GM12865 (cell line): ENCODE data around the gene DNAJB1.

ENCODE experiments used
- DNase-seq: peaks from one replicate; pipeline ENCODE4 v3.0.0; 2010; ENCODE audit warnings: low read depth
- H3K4me3 ChIP-seq: 2 replicates; pipeline ENCODE4 v1.5.1; 2011; ENCODE audit warnings: mild to moderate bottlenecking, low read depth, low read length, control low read depth
- TF ChIP-seq, protein P1 (sequence below): IDR thresholded peaks from 2 replicates; pipeline ENCODE4 v1.5.1; 2011; ENCODE audit warnings: low read length, control low read depth, low read depth, inconsistent platforms; ENCODE audit not compliant: insufficient read depth; ENCODE audit errors: missing control alignments

Gene DNAJB1

GRCh38 chr19:14470031-14470876, 47.9 kb downstream of the DNAJB1 start:
- TF ChIP-seq, protein P1, sequence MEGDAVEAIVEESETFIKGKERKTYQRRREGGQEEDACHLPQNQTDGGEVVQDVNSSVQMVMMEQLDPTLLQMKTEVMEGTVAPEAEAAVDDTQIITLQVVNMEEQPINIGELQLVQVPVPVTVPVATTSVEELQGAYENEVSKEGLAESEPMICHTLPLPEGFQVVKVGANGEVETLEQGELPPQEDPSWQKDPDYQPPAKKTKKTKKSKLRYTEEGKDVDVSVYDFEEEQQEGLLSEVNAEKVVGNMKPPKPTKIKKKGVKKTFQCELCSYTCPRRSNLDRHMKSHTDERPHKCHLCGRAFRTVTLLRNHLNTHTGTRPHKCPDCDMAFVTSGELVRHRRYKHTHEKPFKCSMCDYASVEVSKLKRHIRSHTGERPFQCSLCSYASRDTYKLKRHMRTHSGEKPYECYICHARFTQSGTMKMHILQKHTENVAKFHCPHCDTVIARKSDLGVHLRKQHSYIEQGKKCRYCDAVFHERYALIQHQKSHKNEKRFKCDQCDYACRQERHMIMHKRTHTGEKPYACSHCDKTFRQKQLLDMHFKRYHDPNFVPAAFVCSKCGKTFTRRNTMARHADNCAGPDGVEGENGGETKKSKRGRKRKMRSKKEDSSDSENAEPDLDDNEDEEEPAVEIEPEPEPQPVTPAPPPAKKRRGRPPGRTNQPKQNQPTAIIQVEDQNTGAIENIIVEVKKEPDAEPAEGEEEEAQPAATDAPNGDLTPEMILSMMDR = no peak
- H3K4me3 ChIP-seq = no peak overlapping the region
- no peak for DNase-seq

DNA sequence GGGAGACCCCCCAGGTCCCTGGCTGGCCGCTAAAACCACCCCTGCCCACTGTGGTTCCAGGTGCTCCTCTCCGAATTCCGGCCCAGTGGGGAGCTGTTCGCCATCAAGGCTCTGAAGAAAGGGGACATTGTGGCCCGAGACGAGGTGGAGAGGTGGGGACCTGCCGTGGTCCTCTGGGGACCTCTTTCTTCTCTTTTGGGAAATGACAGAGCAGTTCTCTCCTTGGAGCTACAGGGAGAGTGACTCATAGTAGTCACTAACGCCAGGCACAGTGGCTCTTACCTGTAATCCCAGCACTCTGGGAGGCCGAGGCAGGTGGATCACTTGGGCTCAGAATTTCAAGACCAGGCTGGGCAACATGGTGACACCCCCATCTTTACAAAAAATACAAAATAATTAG, 50.4 kb downstream of the DNAJB1 start:
- TF ChIP-seq, protein P1 = no peak
- no peak for DNase-seq
- H3K4me3 ChIP-seq = no peak overlapping the region

DNA sequence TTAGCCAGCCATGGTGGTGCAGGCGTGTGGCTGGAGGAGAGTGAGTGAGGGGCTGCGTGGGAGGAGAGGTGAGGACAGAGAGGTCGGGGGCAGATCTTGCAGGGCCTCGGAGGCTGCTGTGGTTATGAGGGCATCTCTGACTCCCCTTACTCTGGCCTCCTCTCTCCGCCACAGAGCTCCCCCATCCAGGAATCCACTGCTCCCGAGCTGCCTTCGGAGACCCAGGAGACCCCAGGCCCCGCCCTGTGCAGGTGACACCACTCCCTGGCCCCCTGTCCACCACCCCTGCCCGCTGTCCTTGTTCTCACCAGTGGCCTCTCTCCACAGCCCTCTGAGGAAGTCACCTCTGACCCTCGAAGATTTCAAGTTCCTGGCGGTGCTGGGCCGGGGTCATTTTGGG, 50.8 kb downstream of the DNAJB1 start:
- TF ChIP-seq, protein P1 = no peak
- DNase-seq = no peak
- no peak overlapping the region for H3K4me3 ChIP-seq
